ENCODE data around the gene H2BW2.

GRCh38 chrX:104041003-104041402 lies 1.2 kb downstream of the H2BW2 start:
- TF ChIP-seq CTCF (IDR thresholded peaks at IDR 0.05): no peak
- no peak for TF ChIP-seq AFF4 (CRISPR knock-in tag; IDR thresholded peaks at IDR 0.05; ENCODE audit: borderline replicate concordance)
- TF ChIP-seq NR2C2 (CRISPR knock-in tag; IDR thresholded peaks at IDR 0.05): no peak
- TF ChIP-seq ZBTB21 (CRISPR knock-in tag; IDR thresholded peaks at IDR 0.05; ENCODE audit: borderline replicate concordance): no peak
- no peak for TF ChIP-seq MAX (CRISPR knock-in tag; IDR thresholded peaks at IDR 0.05)
- TF ChIP-seq CREB1 (CRISPR knock-in tag; IDR thresholded peaks at IDR 0.05): no peak
- no peak for TF ChIP-seq STAT6 (CRISPR knock-in tag; conservative IDR thresholded peaks at IDR 0.05; ENCODE audit: low read depth)
- no peak for TF ChIP-seq CBFB (CRISPR knock-in tag; IDR thresholded peaks at IDR 0.05; ENCODE audit: low read depth)

All from WTC11 (cell line).